ENCODE data around the gene TTC21B.

The TTC21B gene

GRCh38 chr2:165827921-165828276 is 125.7 kb downstream of the TTC21B start:
- no peak for DNase-seq

- DNase-seq = no peak
Measured at GRCh38 chr2:165827016-165827920, 126.3 kb downstream of the TTC21B start.

- no peak for DNase-seq
Measured at GRCh38 chr2:165825041-165825440, 128.5 kb downstream of the TTC21B start.
